Measurements from ENCODE around the gene TMSB4X. TPM values are rescaled to one million over a fixed set of nuclear protein-coding genes. Genes with fewer than 3 reads are reported as not detected.
"Not testable (repeated sequence)": the region's sequence is repeated elsewhere in the genome, so short reads cannot be mapped to it uniquely, and the experiment has no call there.

TMSB4X gene
- polyA plus RNA-seq, 3 donors from 2014 or later = 26,219 to 39,735 (median 28,691) TPM

DNA sequence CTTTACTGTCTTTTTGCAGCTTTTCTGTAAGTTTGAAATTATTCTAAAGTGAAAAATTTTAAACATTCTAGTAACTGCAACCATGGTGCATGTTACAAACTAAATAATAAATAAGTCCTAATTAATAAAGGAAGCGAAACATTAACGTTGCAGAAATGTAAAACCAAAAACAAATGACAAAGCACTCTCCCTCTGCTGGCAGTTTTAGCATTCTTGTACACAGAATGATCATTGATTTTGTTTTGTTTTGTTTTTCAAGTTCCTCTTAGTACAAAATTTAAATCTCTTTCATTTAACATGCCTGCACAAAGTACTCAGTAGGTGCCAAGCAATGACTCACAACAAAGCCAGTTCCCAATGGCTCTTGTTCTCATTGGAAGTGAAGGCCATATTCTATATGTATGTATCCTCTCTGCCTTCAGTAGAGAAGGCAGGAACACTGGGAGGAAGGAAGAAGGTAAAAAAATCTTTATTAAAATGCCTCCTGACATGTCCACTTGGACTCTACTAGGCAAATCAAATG, 13.7 kb upstream of the TMSB4X start:
- Mint-ChIP-seq H3K27me3 (ENCODE audit: low read depth in 3 of 3) (peaks cover 12 to 13% (median 12%) of the 10 kb centered on the region in 3 donors), H3K9me3 (no peaks in the 10 kb centered on the region), H3K4me1 (peaks cover 33 to 62% of the 10 kb centered on the region in 2 donors), H3K36me3 (no peaks in the 10 kb centered on the region), H3K27ac (peak overlapping the region in 5 of 6 donors; percentile 76 to 86 (median 77)), H3K4me3 (peak overlapping the region in 3 of 5 donors; percentile 23 to 51 (median 44))
- no peak for DNase-seq

DNA sequence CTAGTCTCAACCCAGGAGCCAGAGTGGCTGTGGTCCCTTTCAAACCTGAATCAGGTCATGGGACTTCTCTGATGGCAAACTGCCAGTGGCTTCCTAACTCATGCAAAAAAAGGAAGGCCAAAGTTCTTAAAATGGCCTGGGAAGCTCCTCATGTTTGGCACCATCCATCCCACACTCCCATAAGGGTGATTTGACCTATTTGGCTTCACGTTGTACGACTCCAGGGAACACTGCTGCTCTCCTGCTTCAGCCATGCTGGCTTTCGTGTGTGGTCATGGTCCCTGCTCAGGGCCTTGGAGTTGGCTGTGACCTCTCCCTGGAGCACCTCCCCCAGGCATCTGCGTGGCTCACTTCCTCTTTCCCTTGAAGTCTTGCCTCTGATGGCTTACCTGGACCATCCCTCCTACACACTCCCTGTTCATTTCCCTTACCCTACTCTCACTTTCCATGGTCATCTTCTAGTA, 12.8 kb upstream of the TMSB4X start:
- H3K27ac Mint-ChIP-seq = peak overlapping the region; percentile 38 to 86 (median 66)
- no peaks in the 10 kb centered on the region for H3K9me3 Mint-ChIP-seq
- H3K4me1 Mint-ChIP-seq = peaks cover 31 to 60% of the 10 kb centered on the region in 2 donors
- no peaks in the 10 kb centered on the region for H3K36me3 Mint-ChIP-seq
- DNase-seq = no peak
- H3K4me3 Mint-ChIP-seq = peak overlapping the region in 2 of 5 donors; percentile 64 to 68
- H3K27me3 Mint-ChIP-seq (ENCODE audit: low read depth in 3 of 3) = peaks cover 7 to 9% (median 8%) of the 10 kb centered on the region in 3 donors

DNA sequence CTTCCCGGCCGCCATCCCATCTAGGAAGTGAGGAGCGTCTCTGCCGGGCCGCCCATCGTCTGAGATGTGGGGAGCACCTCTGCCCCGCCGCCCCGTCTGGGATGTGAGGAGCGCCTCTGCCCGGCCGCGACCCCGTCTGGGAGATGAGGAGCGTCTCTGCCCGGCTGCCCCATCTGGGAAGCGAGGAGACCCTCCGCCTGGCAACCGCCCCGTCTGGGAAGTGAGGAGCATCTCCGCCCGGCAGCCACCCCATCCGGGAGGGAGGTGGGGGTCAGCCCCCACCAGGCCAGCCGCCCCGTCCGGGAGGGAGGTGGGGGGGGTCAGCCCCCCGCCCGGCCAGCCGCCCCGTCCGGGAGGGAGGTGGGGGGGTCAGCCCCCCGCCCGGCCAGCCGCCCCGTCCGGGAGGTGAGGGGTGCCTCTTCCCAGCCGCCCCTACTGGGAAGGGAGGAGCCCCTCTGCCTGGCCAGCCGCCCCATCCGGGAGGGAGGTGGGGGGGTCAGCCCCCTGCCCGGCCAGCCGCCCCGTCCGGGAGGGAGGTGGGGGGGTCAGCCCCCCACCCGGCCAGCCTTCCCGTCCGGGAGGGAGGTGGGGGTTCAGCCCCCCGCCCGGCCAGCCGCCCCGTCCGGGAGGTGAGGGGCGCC, 11.6 kb upstream of the TMSB4X start:
- not testable (repeated sequence) for DNase-seq, H3K36me3 Mint-ChIP-seq, H3K4me3 Mint-ChIP-seq, H3K9me3 Mint-ChIP-seq, H3K27ac Mint-ChIP-seq
- peaks cover 28 to 57% of the 10 kb centered on the region in 2 donors for H3K4me1 Mint-ChIP-seq
- H3K27me3 Mint-ChIP-seq (ENCODE audit: low read depth in 3 of 3) = peaks cover 5 to 10% (median 6%) of the 10 kb centered on the region in 3 donors

DNA sequence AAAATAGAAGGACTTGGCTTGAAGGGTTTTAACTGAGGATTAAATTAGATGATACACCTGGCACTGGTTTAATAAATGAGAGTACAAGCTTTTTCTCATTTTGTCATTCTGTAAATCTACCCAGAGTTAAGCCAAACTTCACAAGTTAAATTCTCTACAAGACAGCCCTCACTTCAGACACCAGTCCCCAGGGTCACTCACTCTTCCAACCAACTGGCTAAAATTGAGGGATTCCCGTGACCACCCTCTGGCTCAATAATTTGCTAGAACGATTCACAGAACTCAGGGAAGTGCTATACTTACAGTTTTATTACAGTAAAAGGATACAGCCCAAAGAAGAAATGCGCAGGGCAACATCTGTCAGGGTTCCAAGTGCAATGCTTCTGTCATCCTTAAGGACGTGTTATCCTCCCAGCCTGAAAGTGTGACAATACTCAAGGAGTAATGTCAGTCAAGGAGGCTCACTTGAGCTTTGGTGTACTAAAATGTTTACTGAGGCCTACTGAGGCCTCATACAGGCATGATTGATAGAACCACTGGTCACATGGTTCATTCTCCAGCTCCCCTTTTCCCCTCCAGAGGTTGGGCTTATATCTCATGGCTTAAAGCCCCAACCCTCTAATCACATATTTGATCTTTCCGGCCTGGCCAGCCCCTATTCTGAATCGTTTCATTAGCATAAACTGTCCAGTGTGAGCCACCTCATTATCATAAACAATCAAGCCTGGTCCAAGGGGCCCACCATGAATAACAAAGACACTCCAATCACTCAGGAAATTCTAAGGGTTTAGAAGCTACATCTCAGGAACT, 9.6 kb upstream of the TMSB4X start:
- H3K36me3 Mint-ChIP-seq = no peaks in the 10 kb centered on the region
- H3K4me3 Mint-ChIP-seq = no peak overlapping the region
- no peak for DNase-seq
- no peaks in the 10 kb centered on the region for H3K9me3 Mint-ChIP-seq
- peaks cover 32 to 60% of the 10 kb centered on the region in 2 donors for H3K4me1 Mint-ChIP-seq
- peak overlapping the region in 3 of 6 donors; percentile 12 to 49 (median 42) for H3K27ac Mint-ChIP-seq
- peaks cover 2 to 5% (median 5%) of the 10 kb centered on the region in 3 donors for H3K27me3 Mint-ChIP-seq (ENCODE audit: low read depth in 3 of 3)

DNA sequence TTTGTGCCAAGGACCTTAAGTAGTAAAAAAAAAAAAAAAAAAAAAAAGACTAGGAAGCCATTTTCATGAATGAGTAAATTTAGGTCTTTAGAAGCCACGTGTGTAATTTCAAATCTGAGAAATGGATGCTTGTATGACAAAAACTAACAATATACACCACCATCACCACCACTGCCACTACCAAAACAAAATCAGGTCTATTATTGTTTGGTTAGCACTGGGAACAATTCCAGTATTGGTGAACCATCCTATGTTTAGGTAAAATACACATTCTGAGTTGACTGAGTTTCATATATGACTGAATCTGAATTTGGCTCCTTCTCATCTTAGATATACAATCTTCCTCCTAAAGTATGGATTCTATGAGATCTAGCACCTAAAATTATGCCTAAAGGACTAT, 8.8 kb upstream of the TMSB4X start:
- H3K4me1 Mint-ChIP-seq = peaks cover 35 to 60% of the 10 kb centered on the region in 2 donors
- peak overlapping the region in 4 of 6 donors; percentile 21 to 93 (median 72) for H3K27ac Mint-ChIP-seq
- DNase-seq = no peak
- no peaks in the 10 kb centered on the region for H3K36me3 Mint-ChIP-seq
- H3K27me3 Mint-ChIP-seq (ENCODE audit: low read depth in 3 of 3) = peaks cover 5 to 6% (median 5%) of the 10 kb centered on the region in 3 donors
- no peaks in the 10 kb centered on the region for H3K9me3 Mint-ChIP-seq
- H3K4me3 Mint-ChIP-seq = peak overlapping the region in 1 of 5 donors; percentile 23

DNA sequence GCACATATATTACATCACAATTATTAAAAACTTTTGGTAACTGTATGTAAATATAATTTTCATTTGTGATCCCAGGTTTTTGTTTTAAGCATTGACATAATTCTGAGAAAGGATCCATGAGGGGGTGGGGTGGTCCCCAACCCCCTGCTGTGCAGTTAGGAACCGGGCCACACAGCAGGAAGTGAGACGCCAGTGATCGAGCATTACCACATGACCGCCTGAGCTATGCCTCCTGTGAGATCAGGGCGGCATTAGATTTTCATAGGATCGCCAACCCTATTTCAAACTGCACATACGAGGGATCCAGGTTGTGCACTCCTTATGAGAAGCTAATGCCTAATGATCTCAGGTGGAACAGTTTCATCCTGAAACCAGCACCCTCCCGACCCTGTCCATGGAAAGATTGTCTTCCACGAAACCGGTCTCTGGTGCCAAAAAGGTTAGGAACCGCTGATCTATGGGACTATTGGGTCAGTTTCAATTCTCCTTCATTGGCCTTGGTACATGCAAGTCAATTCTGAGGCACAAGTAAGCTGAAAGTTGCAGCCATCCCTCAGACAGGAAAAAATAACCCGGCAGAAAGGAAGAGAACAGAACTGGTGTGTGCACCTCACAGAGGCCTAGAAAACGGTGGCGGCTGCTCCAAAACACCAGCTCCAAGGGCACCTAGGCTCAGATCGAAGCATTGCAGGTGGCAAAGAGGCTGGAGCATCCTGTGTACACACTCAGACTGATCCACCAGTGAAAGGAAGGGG, 7.0 kb upstream of the TMSB4X start:
- Mint-ChIP-seq H3K36me3 (no peaks in the 10 kb centered on the region), H3K4me3 (peak overlapping the region; percentile 21 to 73 (median 44)), H3K27me3 (ENCODE audit: low read depth in 3 of 3) (peaks cover 3 to 5% (median 4%) of the 10 kb centered on the region in 3 donors), H3K4me1 (peaks cover 51 to 66% of the 10 kb centered on the region in 2 donors), H3K9me3 (no peaks in the 10 kb centered on the region), H3K27ac (peak overlapping the region; percentile 63 to 93 (median 86))
- DNase-seq = no peak

DNA sequence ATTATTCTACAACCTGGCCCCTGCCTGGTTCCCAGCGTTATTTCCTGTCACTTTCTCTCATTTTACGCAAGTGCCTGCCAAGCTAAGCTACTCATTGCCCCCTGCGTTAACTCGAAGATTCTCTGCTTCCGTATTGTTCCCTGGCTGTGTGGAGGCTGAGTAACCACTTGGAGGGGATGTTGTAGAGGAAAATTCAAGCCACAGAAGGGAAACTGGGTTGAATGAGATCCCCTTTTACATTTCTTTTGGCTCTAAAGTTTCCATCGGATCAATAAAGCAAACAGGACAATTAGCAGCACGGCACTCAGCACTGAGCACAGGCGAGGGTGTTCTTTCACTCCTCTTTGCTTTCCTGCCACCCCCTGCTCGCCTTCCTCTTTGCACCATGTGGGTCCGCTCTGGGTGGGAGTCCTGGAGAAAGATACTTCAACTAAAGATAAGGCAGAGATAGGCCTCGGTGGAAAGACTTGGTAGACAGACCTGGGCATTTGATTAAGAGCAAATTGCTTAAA, 4.2 kb upstream of the TMSB4X start:
- peak overlapping the region; percentile 56 to 81 (median 72) for H3K4me3 Mint-ChIP-seq
- peaks cover 23 to 26% (median 24%) of the 10 kb centered on the region in 3 donors for H3K27me3 Mint-ChIP-seq (ENCODE audit: low read depth in 3 of 3)
- H3K27ac Mint-ChIP-seq = peak overlapping the region; percentile 86 to 97 (median 94)
- H3K4me1 Mint-ChIP-seq = peaks cover 62 to 78% of the 10 kb centered on the region in 2 donors
- DNase-seq = peak; percentile 65 to 76 (median 75)
- peaks cover 5 to 10% (median 9%) of the 10 kb centered on the region in 3 donors for H3K36me3 Mint-ChIP-seq
- peaks cover 0 to 2% (median 0%) of the 10 kb centered on the region in 6 donors for H3K9me3 Mint-ChIP-seq

DNA sequence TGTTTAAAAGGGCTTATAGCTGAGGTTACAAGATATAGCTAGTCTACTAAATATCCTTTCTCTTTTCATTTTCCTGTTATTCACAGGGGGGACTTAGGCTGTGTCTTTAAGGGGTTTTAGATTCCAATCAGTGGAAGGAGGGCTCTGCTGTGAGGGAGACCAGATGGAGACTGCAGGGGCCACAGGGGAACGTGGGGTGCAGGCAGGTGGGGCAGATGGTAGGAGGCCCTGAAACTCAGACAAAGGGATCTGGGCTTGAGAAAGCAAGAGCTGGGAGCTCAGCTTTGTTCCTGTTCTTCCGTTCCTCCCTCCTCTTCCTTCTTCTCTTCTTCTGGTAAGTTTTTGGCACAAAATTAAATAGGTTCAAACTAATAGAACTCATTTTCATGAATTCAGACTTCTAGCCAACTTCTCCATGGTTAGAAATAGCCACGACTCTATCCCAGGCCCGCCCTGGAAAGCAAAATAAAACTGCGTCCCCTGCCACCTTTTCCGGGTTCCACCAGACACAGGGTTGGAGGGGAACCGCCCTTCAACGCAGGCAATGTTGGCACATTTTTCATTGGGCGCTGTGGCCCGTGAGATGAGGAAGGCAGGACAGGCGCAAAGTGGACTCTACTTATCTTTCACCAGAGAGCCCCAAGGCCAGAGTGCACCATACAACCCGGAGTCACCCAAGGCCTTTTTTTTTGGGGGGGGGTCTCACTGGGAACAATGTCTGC, 3.5 kb upstream of the TMSB4X start:
- no peak for DNase-seq
- peak overlapping the region; percentile 56 to 81 (median 72) for H3K4me3 Mint-ChIP-seq
- peaks cover 27 to 33% (median 30%) of the 10 kb centered on the region in 3 donors for H3K27me3 Mint-ChIP-seq (ENCODE audit: low read depth in 3 of 3)
- peaks cover 10 to 16% (median 14%) of the 10 kb centered on the region in 3 donors for H3K36me3 Mint-ChIP-seq
- peaks cover 0 to 2% (median 0%) of the 10 kb centered on the region in 6 donors for H3K9me3 Mint-ChIP-seq
- H3K27ac Mint-ChIP-seq = peak overlapping the region; percentile 86 to 97 (median 94)
- H3K4me1 Mint-ChIP-seq = peaks cover 65 to 79% of the 10 kb centered on the region in 2 donors

DNA sequence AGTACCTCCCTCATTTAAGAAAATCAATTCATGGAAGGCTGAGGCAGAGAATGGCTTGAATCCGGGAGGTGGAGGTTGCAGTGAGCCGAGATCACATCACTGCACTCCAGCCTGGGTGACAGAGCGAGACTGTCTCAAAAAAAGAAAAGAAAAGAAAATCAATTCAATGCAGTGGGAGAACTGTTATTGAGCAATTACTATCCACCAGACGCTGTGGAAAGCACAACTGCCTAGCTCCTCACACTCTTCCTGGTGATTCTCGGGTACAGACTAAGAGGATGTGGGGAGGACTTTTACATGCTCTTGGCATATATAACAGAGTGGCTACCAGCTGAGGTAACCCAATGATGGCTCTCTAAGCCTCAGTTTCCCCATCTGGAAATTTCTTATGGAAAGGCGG, 2.7 kb upstream of the TMSB4X start:
- Mint-ChIP-seq H3K27ac (peak overlapping the region; percentile 86 to 97 (median 94)), H3K4me3 (peak overlapping the region; percentile 56 to 81 (median 72)), H3K9me3 (peaks cover 0 to 2% (median 0%) of the 10 kb centered on the region in 6 donors), H3K27me3 (ENCODE audit: low read depth in 3 of 3) (peaks cover 30 to 41% (median 37%) of the 10 kb centered on the region in 3 donors), H3K36me3 (peaks cover 18 to 24% (median 22%) of the 10 kb centered on the region in 3 donors), H3K4me1 (peaks cover 62 to 81% of the 10 kb centered on the region in 2 donors)
- DNase-seq = no peak

DNA sequence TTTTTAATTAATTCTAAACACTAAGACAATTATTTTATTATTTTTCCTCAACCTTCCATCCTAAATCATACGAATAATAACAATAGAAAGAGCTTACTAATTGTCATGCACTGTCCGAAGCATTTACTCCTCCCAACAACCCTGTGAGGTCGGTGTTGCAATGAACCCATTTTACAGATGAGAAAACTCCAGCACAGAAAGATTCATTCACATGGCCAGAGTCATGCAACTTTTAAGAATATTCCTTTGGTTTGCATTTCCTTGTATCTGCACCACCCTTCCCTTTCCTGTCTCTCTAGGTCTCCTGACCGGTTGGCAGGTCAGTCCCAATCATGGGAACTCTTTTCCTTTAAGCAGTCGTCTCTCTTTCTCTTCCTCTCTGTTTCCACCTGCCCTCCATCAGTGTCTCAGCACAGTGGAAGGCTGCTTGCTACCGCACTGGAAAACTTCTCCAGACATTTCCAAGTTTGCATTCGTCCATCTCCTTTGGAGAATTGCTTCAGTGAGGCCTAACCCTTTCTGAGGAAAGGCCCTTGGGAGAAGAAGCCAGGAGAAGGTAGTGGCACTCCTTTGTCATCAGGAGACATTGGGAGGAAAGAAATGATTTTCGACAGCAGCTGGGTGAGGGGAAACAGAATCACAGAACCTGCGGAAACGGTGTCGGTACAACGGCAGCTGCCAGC, 1.9 kb upstream of the TMSB4X start:
- H3K9me3 Mint-ChIP-seq = peaks cover 0 to 2% (median 0%) of the 10 kb centered on the region in 6 donors
- H3K4me3 Mint-ChIP-seq = peak overlapping the region; percentile 94 to 99 (median 96)
- H3K27ac Mint-ChIP-seq = peak overlapping the region; percentile 92 to 98 (median 98)
- H3K36me3 Mint-ChIP-seq = peaks cover 26 to 31% (median 30%) of the 10 kb centered on the region in 3 donors
- peaks cover 65 to 82% of the 10 kb centered on the region in 2 donors for H3K4me1 Mint-ChIP-seq
- no peak for DNase-seq
- H3K27me3 Mint-ChIP-seq (ENCODE audit: low read depth in 3 of 3) = peaks cover 33 to 47% (median 45%) of the 10 kb centered on the region in 3 donors

DNA sequence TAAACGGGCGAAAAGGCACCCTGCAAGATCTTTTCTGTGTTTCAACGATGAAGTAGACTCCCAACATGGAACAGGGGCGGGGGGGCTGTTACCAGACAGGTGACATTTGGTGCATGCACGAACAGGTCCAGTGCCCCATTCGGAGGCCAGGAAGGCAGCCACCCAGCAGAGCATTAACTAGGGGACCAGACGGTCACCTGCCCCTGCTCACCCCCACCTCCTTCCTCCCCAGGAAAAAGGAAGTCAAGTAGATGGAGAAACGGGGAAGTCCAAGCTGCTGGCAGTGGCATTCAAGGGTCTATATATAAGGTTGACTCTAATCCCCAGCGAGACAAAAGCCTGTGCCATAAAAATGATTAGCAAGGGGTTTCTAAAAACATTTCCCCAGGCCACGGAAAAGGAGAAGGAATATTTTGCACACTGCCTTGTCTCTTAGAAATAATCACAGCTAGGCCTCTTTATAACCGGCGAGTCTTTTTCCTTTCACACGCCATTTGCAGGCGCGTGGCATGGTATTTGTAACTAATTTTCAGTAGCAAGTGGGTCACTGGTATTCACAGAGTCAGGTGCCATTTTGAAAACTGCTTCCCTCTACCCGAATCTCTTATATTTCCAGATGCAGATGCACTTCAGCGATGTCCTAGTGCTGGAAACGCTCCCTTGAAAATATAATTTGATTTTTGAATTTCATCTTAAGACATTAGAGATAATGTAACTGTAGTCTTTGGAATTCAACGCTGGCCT, 1.2 kb upstream of the TMSB4X start:
- peaks cover 35 to 50% (median 49%) of the 10 kb centered on the region in 3 donors for H3K27me3 Mint-ChIP-seq (ENCODE audit: low read depth in 3 of 3)
- peaks cover 65 to 82% of the 10 kb centered on the region in 2 donors for H3K4me1 Mint-ChIP-seq
- peaks cover 0 to 2% (median 0%) of the 10 kb centered on the region in 6 donors for H3K9me3 Mint-ChIP-seq
- H3K36me3 Mint-ChIP-seq = peaks cover 26 to 36% (median 31%) of the 10 kb centered on the region in 3 donors
- peak overlapping the region; percentile 92 to 98 (median 98) for H3K27ac Mint-ChIP-seq
- H3K4me3 Mint-ChIP-seq = peak overlapping the region; percentile 94 to 99 (median 96)
- DNase-seq = no peak

All from immature natural killer cell (primary cell).